ENCODE measurements around the gene ABHD6.

GRCh38 chr3:58260261-58260731 lies 22.7 kb downstream of the ABHD6 start:
- TF ChIP-seq ZNF132 (tag by site-specific recombination; IDR thresholded peaks at IDR 0.05; ENCODE audit: borderline replicate concordance) (no peak), CTCF (tag by site-specific recombination; IDR thresholded peaks at IDR 0.05) (no peak), KLF9 (tag by site-specific recombination; IDR thresholded peaks at IDR 0.05; ENCODE audit: low read depth) (no peak), ZNF513 (tag by site-specific recombination; IDR thresholded peaks at IDR 0.05) (no peak), ZNF274 (IDR thresholded peaks at IDR 0.05; ENCODE audit: low read length) (no peak), ZNF274 (tag by site-specific recombination; IDR thresholded peaks at IDR 0.05; ENCODE audit: borderline replicate concordance) (no peak), ZNF350 (tag by site-specific recombination; IDR thresholded peaks at IDR 0.05) (no peak)

Data from HEK293 (cell line).